Ishikawa (cell line): ENCODE results near the gene CCSER1.

Experiments used
- CEBPB ChIP-seq: IDR thresholded peaks from 2 replicates; pipeline ENCODE4 v1.6.1; 2012
- CREB1 ChIP-seq: IDR thresholded peaks from 2 replicates; pipeline ENCODE4 v1.6.1; 2012; ENCODE audit warnings: low read depth
- EGR1 ChIP-seq: IDR thresholded peaks from 2 replicates; pipeline ENCODE4 v1.6.1; 2012
- EP300 ChIP-seq: IDR thresholded peaks from 2 replicates; pipeline ENCODE4 v1.6.1; 2012; ENCODE audit warnings: borderline replicate concordance
- FOXM1 ChIP-seq: IDR thresholded peaks from 2 replicates; pipeline ENCODE4 v1.6.1; 2012; ENCODE audit warnings: low read depth, borderline replicate concordance
- MAX ChIP-seq: IDR thresholded peaks from 2 replicates; pipeline ENCODE4 v1.6.1; 2012
- NFIC ChIP-seq: IDR thresholded peaks from 2 replicates; pipeline ENCODE4 v1.6.1; 2012
- RAD21 ChIP-seq: IDR thresholded peaks from 2 replicates; pipeline ENCODE4 v1.6.1; 2012; ENCODE audit warnings: low read depth
- REST ChIP-seq: IDR thresholded peaks from 2 replicates; pipeline ENCODE4 v1.6.1; 2012; ENCODE audit warnings: low read depth, mild to moderate bottlenecking
- TAF1 ChIP-seq: IDR thresholded peaks from 2 replicates; pipeline ENCODE4 v1.6.1; 2012; ENCODE audit warnings: low read depth, mild to moderate bottlenecking
- TCF12 ChIP-seq: IDR thresholded peaks from 2 replicates; pipeline ENCODE4 v1.6.1; 2012; ENCODE audit warnings: low read depth
- TEAD4 ChIP-seq: IDR thresholded peaks from 2 replicates; pipeline ENCODE4 v1.6.1; 2012
- USF1 ChIP-seq: IDR thresholded peaks from 2 replicates; pipeline ENCODE4 v1.6.1; 2012
- YY1 ChIP-seq: IDR thresholded peaks from 2 replicates; pipeline ENCODE4 v1.6.1; 2012; ENCODE audit warnings: low read depth
- ZBTB7A ChIP-seq: IDR thresholded peaks from 2 replicates; pipeline ENCODE4 v1.6.1; 2012; ENCODE audit warnings: low read depth

Gene CCSER1

GRCh38 chr4:90099812-90100211, 27.4 kb upstream of the CCSER1 start:
- no peak for TF ChIP-seq YY1
- no peak for TF ChIP-seq RAD21
- TF ChIP-seq USF1: no peak
- no peak for TF ChIP-seq TAF1
- no peak for TF ChIP-seq TEAD4
- TF ChIP-seq NFIC: no peak
- no peak for TF ChIP-seq CEBPB
- TF ChIP-seq ZBTB7A: no peak
- TF ChIP-seq TCF12: no peak
- TF ChIP-seq REST: no peak
- no peak for TF ChIP-seq EP300
- no peak for TF ChIP-seq EGR1
- TF ChIP-seq CREB1: no peak
- no peak for TF ChIP-seq FOXM1

- TF ChIP-seq CEBPB: no peak
- TF ChIP-seq YY1: no peak
- TF ChIP-seq CREB1: no peak
- TF ChIP-seq REST: no peak
- TF ChIP-seq EP300: no peak
- no peak for TF ChIP-seq TEAD4
- no peak for TF ChIP-seq ZBTB7A
- no peak for TF ChIP-seq RAD21
- no peak for TF ChIP-seq TCF12
- no peak for TF ChIP-seq NFIC
- TF ChIP-seq FOXM1: no peak
- no peak for TF ChIP-seq EGR1
- TF ChIP-seq MAX: no peak
- no peak for TF ChIP-seq TAF1
- TF ChIP-seq USF1: no peak
These were observed 23.2 kb upstream of the CCSER1 start for GRCh38 chr4:90103991-90104390.

GRCh38 chr4:90105274-90105673, 21.9 kb upstream of the CCSER1 start:
- TF ChIP-seq EGR1 (no peak), YY1 (no peak), TEAD4 (no peak), ZBTB7A (no peak), RAD21 (no peak), NFIC (no peak), MAX (no peak), REST (no peak), TCF12 (no peak), EP300 (no peak), FOXM1 (no peak), CEBPB (no peak), USF1 (no peak), TAF1 (no peak), CREB1 (no peak)

- TF ChIP-seq MAX: no peak
- no peak for TF ChIP-seq TCF12
- no peak for TF ChIP-seq EP300
- TF ChIP-seq TEAD4: no peak
- no peak for TF ChIP-seq CREB1
- TF ChIP-seq EGR1: no peak
- TF ChIP-seq ZBTB7A: no peak
- no peak for TF ChIP-seq RAD21
- no peak for TF ChIP-seq YY1
- no peak for TF ChIP-seq NFIC
- no peak for TF ChIP-seq CEBPB
These were observed 14.5 kb upstream of the CCSER1 start for GRCh38 chr4:90112715-90113114.
